K562 (cell line): ENCODE data around the gene ACSS2.

Experiments used
- HDAC2 ChIP-seq: fragments of 450-650 bp; IDR thresholded peaks from 2 replicates; pipeline ENCODE4 v1.6.1; 2016; ENCODE audit warnings: mild to moderate bottlenecking
- JUND ChIP-seq, 2 experiments: IDR thresholded peaks; 2 replicates in 1 of 2; 3 replicates in 1 of 2; pipeline ENCODE4 v1.6.1; 2011; ENCODE audit warnings: borderline replicate concordance in 2 of 2, low read depth in 2 of 2, low read length in 2 of 2, improper control_type of control experiment in 1 of 2, missing biosample characterization in 1 of 2, missing genetic modification characterization in 1 of 2, missing genetic modification reagents in 1 of 2
- KLF1 ChIP-seq: fragments of 450-650 bp; IDR thresholded peaks from 2 replicates; pipeline ENCODE4 v1.6.1; 2016; ENCODE audit warnings: missing genetic modification characterization, missing compliant biosample characterization
- NFIC ChIP-seq: fragments of 450-650 bp; IDR thresholded peaks from 2 replicates; pipeline ENCODE4 v1.6.1; 2017; ENCODE audit warnings: mild to moderate bottlenecking, inconsistent platforms
- NR2C2 ChIP-seq, 2 experiments: fragments of 200-800 bp in 1 of 2; sonication (Bioruptor generic) in 1 of 2; sonication (generic) in 1 of 2; formaldehyde crosslinking in 1 of 2; IDR thresholded peaks; 2 replicates each; pipeline versions ENCODE4 v1.6.1 to v1.8.0; 2016 to 2022; ENCODE audit warnings: mild to moderate bottlenecking in 1 of 2, missing compliant biosample characterization in 1 of 2, missing genetic modification characterization in 1 of 2, missing genetic modification reagents in 1 of 2
- NRF1 ChIP-seq, 2 experiments: fragments of 450-650 bp; IDR thresholded peaks in 1 of 2; conservative IDR thresholded peaks in 1 of 2; 2 replicates each; pipeline ENCODE4 v1.6.1; 2014; ENCODE audit warnings: mild to moderate bottlenecking in 2 of 2
- PHB2 ChIP-seq: fragments of 450-650 bp; IDR thresholded peaks from 2 replicates; pipeline ENCODE4 v1.6.1; 2017; ENCODE audit warnings: low read depth
- POLR2H ChIP-seq: IDR thresholded peaks from 2 replicates; pipeline ENCODE4 v1.6.1; 2016; ENCODE audit warnings: missing genetic modification characterization, low read depth, mild to moderate bottlenecking, control low read depth, missing compliant biosample characterization, moderate library complexity
- SNRNP70 ChIP-seq: fragments of 200-400 bp; formaldehyde crosslinking; optimal IDR thresholded peaks from 2 replicates; pipeline ENCODE3; 2017; ENCODE audit warnings: low read depth, low read length
- ZFX ChIP-seq: sonication (generic); formaldehyde crosslinking; IDR thresholded peaks from 2 replicates; pipeline ENCODE4 v1.8.0; 2022; ENCODE audit warnings: mild to moderate bottlenecking, missing genetic modification reagents, moderate library complexity
- ZNF274 ChIP-seq: IDR thresholded peaks from 2 replicates; pipeline ENCODE4 v1.6.1; 2011; ENCODE audit warnings: low read depth, mild to moderate bottlenecking, low read length, moderate library complexity, borderline replicate concordance
- ZNF79 ChIP-seq: fragments of 250-450 bp; sonication (Bioruptor Pico); IDR thresholded peaks from 2 replicates; pipeline ENCODE4 v1.4.0; 2020; ENCODE audit warnings: low read depth, mild to moderate bottlenecking, moderate library complexity
- TF ChIP-seq, protein P1 (sequence below), 3 experiments: IDR thresholded peaks in 2 of 3; conservative IDR thresholded peaks in 1 of 3; 2 replicates each; pipeline ENCODE4 v1.5.1; 2011 to 2012; ENCODE audit warnings: low read length in 3 of 3, mild to moderate bottlenecking in 3 of 3, control low read depth in 2 of 3, improper control_type of control experiment in 1 of 3, inconsistent platforms in 1 of 3, low read depth in 1 of 3, mixed read lengths in 1 of 3, moderate library complexity in 1 of 3; ENCODE audit not compliant: insufficient read depth in 2 of 3
- TF ChIP-seq, protein P2 (sequence below): fragments of 450-650 bp; IDR thresholded peaks from 2 replicates; pipeline ENCODE4 v1.6.1; 2016; ENCODE audit warnings: missing biosample characterization, missing genetic modification characterization

DNA sequence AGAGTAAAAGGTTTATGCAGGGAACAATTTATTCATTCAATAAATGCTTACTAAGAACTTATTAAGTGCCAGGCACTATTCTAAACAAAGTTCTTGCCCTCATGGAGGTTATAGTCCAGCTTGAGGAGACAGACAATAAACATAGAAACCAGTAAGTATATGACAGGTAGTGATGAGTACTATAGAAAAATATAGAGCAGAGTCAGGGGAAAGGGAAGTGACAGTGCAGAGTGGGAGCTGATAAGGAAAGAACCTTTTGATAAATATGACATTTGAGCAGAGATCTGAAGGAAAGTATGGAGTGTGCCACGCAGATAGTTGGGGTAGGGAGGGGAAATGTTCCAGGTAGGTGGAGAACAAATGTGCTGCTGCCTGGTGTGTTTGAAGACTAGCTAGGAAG lies 12.1 kb downstream of the ACSS2 start:
- TF ChIP-seq ZNF79 (CRISPR knock-in tag) (no peak), ZNF274 (no peak), SNRNP70 (no peak), POLR2H (tag) (no peak), HDAC2 (peak; percentile 55; the same call in 1 of the 2 replicates), NRF1 (conservative IDR thresholded peaks at IDR 0.05 in 1 of 2, IDR thresholded peaks at IDR 0.05 in 1 of 2) (peak in 1 of 2 experiments; percentile 15; a peak in 1 of 4 replicates), PHB2 (peak; percentile 63; the same call in 1 of the 2 replicates), NFIC (peak; percentile 68), NR2C2 (CRISPR knock-in tag; IDR thresholded peaks at IDR 0.05) (no peak), NR2C2 (tag; IDR thresholded peaks at IDR 0.05) (no peak), JUND (IDR thresholded peaks at IDR 0.05; ENCODE audit: borderline replicate concordance, low read depth, low read length) (peak; percentile 54; the same call in 1 of the 2 replicates), JUND (tag; IDR thresholded peaks at IDR 0.05; ENCODE audit: borderline replicate concordance, low read depth, low read length) (no peak; the same call in 2 of the 3 replicates), ZFX (CRISPR knock-in tag) (no peak), KLF1 (tag) (no peak)
- TF ChIP-seq, protein P1, sequence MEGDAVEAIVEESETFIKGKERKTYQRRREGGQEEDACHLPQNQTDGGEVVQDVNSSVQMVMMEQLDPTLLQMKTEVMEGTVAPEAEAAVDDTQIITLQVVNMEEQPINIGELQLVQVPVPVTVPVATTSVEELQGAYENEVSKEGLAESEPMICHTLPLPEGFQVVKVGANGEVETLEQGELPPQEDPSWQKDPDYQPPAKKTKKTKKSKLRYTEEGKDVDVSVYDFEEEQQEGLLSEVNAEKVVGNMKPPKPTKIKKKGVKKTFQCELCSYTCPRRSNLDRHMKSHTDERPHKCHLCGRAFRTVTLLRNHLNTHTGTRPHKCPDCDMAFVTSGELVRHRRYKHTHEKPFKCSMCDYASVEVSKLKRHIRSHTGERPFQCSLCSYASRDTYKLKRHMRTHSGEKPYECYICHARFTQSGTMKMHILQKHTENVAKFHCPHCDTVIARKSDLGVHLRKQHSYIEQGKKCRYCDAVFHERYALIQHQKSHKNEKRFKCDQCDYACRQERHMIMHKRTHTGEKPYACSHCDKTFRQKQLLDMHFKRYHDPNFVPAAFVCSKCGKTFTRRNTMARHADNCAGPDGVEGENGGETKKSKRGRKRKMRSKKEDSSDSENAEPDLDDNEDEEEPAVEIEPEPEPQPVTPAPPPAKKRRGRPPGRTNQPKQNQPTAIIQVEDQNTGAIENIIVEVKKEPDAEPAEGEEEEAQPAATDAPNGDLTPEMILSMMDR (IDR thresholded peaks at IDR 0.05 in 2 of 3, conservative IDR thresholded peaks at IDR 0.05 in 1 of 3; ENCODE audit: insufficient read depth in 2 of 3, low read depth in 1 of 3, low read length in 3 of 3), result no peak
- TF ChIP-seq, protein P2, sequence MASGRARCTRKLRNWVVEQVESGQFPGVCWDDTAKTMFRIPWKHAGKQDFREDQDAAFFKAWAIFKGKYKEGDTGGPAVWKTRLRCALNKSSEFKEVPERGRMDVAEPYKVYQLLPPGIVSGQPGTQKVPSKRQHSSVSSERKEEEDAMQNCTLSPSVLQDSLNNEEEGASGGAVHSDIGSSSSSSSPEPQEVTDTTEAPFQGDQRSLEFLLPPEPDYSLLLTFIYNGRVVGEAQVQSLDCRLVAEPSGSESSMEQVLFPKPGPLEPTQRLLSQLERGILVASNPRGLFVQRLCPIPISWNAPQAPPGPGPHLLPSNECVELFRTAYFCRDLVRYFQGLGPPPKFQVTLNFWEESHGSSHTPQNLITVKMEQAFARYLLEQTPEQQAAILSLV, result no peak
